Dermis microvascular lymphatic vessel endothelial cell (primary cell): ENCODE results near the gene RNF220. TPM values are rescaled to one million over a fixed set of nuclear protein-coding genes. Genes with fewer than 3 reads are reported as not detected.
A peak's percentile ranks its signal among the peaks of the same experiment; 100 is the strongest.

ENCODE experiments used
- DNase-seq, 2 donors: peaks; one replicate each; pipeline versions ENCODE4 v3.0.0 to v3.0.0-alpha.2; 2010; ENCODE audit warnings: low read depth in 2 of 2
- total RNA-seq: library from RNA; depleted of rRNA; stranded (reverse); fragments of >200 nt; gene quantifications from 2 replicates; pipeline ENCODE4 v1.2.1, GENCODE V29; 2014

RNF220 gene
- total RNA-seq, 1 donor from 2014 or later = 45.6 TPM

DNA sequence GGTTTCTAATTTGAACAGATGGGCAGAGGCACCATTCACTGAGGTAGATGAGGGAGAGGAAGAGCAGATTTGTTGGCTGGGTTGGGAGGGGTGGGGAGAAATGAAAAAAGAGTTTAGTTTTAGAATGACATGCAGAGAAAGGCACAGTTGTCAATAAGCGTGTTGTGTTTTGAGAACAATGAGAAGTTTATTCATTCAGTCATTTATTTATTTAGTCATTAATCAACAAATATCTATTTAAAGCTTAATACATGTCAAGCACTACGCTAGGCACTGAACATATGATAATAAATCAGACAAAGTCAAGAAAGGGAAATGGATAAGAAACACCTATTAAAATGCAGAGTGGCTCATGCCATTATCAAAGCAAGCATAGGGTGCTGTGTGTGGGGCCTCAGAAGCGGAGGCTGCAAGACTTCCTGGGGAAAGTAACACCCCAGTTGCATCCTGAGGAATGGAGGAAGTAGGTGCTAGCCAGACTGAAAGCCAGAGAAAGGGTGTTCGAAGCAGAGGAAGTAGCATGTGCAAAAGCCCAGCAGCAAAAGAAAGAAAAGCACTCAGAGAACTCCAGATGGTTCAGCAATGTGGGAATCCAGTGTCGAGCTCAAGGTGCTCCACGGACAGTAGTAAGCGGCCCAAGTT is 114.1 kb downstream of the RNF220 start:
- DNase-seq = no peak

DNA sequence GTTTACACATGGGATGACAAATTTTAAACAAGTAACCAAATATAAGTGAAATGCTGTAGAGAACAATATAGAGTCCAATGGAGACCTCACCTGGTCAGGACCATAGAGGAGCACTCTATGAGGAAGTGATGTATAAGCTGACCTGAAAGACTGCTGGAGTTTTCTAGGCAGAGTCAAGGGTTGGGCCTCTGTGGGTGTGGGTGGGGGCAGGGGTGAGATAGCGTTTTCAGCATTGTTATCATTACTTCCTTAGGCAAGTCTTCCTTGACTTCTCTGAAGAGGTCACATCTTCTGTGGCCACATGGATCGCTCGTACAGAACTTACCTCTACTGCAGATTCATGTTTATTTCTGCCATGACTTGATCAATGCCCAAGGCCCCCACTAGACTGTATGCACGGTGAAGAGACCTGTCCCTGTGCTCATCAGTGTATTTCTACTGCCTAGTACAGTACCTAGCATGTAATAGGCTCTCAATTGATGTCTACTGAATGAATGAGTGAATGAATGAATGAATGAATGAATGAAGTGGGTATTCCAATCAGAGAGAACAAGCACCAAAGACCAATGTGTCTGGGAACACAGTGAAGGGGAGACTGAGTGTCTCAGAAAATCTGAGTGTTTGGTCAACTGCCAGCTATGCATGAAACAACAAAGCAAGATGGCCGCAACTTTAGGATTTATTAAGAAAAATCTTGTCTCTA is 116.5 kb downstream of the RNF220 start:
- no peak for DNase-seq

DNA sequence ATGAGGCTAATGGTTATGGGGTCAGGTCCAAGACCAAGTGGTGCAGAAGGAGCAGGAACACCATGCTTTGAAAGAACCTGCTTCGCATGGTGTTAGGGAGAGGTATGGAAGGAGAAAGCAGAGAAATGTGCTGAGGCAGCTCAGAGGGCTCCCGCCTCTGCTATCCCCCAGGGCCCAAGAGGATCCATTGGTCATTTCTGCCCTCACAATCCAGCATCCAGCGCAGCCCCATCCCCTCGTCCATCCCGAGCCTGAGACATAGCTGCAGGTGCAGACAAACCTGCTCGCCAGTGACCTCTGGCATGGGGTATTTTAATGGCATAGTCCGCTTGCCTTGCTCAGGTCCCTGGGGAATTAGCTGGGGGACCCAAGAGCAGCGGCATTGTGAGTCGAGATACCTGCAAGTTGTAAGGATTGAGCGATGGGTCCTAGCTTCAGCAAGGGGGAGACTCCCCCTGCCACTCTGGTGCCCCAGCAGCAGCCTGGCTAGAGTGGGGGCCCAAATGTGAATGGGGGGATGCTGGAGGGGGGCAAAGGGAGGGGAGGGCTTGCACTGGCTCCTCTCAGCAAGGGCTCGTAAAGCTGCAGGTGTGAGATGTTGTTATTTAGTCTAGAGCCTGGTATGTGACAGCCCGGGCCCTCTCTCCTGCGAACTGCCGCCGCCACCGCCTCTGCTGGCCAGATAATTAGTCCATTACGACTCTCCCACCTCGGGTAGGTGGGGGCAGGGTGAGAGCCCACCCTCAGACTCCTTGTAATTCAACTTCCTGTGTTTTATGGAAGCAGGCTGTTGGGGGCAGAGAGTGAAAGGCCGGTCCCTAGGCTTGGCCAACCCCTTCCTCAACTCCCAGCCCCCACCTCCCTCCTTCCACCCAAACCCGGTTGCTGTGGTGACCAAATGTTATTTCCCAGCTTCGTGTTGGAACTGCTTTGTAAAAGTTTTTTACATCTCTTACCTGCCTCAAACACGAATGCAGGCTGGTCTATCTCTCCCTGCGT is 118.8 kb downstream of the RNF220 start:
- no peak for DNase-seq

DNA sequence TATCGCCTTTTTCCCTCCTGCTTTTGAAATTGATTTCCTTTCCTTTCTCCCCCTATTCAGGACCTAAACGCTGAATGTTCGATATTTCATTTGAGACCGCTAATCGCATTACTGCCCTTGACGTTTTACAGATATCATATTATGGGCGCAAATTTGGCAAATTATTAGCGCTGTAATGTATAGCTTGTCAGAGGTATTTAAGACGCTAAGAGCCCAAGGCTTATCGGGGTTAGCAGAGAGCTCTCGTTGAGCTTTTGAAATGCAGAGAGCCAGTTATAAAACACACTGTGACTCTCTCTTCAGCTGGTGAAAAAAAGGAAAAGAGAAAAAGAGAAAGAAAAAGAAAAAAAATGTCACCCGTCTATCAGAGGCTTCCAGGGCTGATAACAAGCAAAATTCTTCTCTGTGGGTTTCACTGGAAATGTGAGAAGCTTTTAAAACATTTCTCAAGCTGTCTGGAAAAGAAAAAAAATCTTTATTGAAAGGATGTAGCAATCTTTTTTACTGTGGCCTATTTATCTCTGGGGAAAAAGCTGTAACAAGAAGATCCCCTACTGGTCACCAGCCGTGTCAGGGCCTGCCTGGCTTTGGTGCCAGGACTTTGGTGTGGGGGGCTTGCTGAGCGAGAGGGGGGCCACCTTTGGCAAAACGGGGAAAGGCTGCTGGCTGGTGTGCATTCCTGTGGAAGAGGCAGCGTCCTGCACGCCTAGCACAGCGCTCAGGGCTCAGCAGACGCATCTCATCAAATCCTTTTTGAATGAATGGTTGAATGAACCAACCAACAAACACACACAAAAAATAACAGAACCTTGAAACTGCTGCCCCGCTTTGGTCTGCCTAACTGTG is 119.8 kb downstream of the RNF220 start:
- DNase-seq = no peak

DNA sequence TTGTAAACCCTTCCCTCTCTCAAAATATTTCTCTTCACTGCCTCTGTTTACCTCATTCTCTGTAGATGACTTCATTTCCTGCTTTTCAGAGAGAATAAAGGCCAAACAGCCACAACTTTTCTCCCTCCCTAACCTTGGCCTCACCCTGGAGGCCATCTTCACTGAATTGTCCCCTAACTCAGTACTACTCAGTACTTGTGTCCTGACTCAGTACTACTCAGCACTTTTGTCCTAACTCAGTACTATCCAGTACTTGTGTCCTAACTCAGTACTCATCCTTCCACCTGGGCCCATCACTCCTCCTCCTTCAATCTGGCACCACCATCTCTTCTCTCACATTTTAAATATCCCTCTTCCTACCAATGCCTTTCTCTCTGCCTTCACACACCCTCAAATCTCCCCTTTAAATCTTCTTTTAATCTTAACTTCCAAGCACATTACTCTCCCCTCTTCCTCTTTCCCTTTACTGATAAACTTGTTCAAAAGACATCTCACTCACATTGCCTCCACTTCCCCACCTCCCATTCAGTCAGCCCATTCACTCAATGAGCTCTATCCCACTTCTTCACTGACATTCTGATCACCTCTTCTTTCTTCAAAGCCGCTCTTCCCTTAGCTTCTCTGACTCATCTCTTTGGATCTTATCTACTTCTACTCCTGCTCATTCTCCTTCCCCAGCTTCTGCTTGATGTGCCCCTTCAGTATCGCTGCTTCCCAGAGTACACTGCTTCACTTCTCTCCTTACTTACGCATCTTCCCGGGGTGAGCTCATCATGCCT is 121.4 kb downstream of the RNF220 start:
- no peak for DNase-seq

DNA sequence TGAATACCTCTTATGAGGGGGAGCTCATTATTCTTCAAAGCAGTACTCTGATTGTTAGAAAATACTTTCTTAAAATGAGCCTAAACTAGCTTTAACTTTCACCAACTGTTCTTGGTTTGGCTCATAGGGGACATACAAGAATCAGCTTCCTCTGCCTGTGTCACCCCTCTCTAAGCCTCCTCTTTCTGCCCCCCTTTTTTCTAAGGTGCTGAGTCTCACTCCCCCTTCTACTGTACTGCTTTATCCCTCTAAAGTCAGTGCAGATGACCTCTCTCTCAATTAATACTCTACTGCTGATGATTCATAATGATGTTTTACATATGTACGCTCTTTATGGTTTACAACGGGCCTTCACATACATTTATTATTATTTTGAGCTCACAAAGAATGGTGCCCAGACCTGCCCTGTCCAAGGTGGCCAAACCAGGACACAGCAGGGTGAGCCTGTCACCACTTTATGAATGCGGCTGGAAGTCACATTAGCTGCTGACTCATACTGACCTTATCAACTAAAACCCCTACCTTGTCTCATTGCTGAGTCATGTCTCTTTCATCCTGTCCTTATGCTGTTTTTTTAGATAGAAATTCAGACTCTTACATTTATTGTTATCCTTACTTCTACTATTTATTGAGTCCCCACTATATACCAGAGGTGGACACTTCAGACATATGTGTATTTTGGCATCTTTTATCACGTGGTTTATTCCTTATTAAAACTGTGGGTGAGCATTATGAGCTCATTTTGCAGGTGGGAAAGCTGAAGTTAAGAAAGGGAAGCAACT is 126.9 kb downstream of the RNF220 start:
- DNase-seq = peak in 1 of 2 donors; percentile 54

DNA sequence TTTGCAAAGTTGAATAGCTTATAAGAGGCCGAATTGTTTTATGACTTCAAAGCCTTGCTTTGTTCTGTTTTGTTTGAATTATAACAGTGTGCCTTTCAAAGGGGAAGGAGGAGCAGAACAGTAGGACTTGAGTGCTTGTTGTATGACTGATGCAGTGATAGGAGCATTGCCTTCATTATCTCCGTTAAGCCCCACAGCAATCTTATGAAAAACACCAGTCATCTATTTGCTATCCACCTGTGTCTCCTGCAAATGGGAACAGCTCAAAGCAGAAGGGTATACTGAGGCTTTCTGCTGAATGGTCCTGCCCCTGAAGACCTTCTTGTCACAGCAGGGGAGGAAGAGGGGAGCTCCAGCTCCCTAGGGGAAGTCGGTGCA is 127.5 kb downstream of the RNF220 start:
- no peak for DNase-seq

DNA sequence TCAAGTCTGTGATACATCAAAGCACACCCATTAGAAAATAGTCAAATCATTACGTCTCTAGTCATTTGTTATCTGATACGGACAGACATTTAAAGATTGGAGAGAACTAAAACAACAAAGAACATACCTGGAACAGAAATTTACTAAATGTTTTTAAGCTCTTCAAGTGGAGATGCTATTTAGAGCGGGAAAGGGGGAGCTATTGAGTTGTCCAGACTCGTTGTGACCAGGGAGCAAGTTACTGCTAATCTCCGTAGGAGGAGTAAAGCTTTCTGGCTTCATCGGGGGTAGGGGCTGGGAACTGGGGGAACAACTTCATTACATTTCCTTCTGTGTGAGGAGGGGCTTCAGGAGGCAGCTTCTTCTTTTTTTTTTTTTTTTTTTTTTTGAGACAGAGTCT is 129.7 kb downstream of the RNF220 start:
- DNase-seq = no peak

DNA sequence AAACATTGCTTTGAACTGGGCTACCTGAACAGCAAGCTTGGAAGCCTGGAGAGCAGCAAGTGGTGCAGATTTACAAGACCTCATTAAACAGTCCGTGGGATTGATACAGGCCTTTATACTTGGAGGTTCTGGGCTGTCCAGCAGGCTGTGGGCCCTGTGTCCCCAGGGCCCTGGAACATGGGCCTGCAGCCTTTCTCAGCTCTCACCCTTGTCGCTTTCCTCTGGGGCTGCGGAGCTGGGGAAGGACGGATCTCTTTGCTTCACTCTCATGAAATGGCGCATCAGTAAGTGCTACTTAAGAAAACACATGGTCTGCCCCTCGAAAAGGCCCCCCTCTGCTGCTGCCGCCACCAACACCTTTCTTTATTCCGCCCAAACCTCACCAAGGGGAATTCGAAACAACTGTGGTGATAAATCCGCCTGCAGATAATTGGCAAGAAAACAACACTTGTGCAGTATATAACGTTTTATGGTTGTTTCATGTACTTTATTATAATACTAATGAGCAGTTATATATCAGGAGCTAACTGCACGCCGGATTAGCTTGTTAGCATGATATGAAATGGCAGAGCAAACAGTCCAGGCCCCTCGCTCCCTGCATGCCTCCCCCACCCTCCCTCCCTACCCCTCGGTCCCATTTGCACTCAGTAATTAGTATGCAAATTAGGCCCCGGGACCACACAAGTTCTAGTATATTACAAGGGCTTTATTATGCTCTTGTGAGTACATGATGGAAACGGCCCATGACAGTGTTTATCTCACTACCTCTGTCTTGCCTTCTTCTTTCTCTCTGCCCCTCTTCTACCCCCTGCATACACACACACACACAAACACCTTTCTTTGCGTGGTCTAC is 131.5 kb downstream of the RNF220 start:
- DNase-seq = no peak

DNA sequence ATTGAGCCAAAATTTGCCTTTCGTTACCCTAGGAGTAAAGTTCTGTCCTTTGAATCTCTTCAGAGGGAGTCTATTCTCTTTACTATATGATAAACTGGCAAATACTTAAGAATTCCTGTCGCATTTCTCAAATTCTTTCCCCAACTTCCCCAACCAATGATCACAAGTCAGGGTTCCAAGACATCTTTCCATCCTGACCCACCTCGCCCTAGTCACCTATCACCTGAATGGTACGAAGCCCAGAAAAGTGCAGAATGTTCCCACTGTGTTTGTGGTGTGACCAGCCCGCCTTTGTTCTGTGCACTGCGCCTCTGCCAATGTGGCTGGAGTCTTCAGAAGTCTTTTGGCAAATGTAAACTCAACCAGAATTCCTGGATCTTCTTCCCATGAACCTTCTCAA is 132.5 kb downstream of the RNF220 start:
- no peak for DNase-seq

DNA sequence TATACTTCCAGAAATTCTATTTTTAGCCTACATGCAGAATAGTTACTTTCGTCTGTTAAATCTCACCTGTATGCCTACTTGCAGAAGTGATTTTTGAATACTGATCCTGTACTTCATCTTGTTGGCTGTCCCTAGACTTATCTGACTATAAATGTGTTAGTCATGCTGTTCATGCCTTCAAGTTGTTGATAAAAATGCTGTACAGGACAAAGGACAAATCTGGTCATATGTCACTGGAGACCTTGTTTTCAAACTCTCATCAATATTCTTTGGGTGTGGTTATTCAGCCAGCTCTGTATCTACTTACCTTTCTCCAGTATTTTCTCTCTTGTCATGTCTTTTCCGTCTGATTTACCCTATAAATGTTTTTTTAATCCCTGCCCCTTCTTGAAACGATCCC is 132.9 kb downstream of the RNF220 start:
- no peak for DNase-seq

DNA sequence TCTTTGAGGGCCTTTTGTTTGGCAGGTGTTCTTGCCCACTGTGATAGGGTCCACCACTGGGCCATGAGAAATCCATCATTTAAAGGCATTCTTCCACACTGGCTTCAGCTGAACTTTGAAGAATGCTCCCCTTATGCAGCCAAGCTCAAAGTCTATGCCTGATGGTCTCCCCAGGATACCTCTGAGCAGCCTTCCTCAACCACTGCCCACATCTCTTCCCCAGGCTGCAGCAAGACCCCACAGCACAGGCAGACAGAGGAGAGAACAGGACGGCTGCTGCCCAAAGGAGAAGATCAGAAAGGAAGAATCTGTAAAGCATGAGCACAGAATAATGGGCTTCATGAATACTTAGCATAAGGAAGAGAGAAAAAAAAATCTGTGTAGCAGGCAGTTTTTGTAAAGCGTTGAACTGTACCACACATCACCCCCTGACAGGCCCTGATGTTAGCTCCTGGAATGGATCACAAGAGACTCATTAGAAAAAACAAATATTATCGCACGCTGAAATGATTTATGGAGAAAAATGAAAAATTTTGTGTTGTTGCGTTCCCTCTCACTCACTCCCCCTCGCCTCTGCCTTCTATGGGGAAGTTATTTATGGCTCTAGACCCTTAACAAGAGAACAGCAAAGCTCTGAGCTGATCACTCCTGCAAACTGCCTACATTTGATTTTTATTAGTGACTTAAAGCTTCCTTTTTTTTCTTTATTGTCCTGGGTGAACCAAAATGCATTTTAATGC is 135.1 kb downstream of the RNF220 start:
- no peak for DNase-seq

DNA sequence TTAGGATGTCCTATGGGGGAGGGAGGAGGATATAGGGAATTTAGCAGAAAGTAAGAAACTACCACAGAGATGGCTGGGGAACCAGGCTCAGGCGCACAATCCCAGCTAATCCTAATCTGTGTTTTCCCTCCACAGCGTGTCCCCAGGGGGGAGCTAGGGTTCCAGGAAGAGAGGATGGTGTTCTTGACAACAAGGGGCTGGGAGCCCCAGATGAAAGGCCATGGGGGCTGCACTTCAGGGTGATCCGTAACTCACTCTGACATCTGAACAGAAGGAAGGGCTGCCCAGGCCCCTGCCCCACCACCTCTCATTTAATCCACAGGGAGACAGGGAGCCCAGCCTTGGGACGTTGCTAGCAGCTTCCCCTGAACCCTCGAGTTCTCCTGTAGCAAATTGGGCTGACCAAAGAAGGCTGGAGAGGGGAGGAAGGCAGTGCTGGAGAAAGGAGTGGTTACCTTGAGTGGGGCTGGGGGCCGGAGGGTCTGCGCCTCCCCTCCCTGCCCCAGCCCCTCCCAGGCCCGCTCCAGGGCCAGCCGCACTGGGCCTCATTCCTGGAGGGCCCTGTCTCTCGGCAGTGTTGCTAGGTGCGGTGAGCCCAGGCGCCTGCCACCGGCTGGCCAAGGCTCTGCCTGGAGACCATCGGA is 137.5 kb downstream of the RNF220 start:
- no peak for DNase-seq

DNA sequence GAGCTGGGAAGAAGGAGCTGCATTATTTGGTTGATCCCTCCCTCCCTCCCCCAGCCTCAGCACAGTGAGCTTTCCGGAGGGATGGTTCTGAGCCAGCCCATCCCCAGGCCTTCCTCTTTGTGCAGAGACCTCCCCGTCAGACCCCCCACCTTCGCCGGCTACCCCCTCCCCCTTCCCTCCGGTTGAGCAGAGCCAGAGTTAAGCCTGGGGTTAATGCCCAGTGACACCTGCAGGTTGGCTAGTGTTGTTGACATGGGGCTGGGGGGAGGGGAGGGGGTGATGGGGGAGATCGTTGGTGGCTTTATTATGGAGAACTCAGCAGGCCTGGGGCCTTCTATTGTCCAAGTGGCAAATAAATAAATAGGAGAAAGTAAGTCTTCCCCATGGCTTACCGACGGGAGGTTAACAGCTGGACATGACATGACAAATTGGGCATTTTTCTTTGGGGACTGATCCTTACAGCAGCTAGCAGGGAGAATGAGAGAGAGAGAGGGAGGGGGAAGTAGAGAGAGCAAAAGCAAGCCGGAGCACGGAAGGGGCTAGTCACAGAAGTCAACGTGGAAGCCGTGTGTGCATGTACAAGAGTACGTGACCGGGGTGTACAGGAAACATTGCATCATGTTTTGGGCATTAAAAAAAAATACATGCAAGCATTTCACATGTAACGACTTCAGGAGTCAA is 138.1 kb downstream of the RNF220 start:
- no peak for DNase-seq

DNA sequence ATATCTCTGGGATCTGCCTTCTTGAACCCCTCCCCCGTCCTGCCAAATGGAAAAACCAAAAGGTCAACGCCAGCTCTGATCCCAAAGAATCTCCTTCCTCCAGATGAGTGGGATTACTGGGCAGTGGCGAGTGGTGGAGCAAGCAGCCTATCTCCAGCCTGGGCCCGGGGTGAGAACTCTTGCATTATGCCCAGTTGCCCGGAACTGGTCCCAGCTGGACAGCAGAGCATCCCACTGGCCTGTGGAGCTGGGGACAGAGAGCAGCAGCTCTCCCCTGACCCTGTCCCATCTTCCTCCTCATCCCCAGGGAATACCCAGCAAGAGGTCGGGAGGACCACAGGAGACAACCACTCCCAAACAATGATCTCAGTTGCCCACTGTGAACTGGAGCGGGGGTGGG is 138.7 kb downstream of the RNF220 start:
- no peak for DNase-seq

DNA sequence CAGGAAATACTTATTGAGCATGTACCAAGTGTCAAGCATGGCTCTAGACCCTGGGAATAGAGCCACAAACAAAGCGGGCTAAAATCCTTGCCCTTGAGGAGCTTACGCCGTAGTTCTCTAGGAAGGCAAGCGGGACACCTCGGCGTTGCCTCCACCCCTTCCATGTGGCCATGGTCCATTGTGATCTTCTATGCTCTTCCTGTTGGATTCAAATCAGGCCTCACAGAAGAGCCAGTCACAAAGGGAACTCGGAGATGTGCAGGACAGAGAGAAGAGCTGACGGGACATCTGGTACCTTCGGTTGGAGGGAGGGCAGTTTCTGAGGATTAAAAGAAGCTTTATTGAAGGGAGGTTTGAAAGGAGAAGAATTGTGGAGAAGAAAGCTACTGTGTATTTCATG is 139.9 kb downstream of the RNF220 start:
- DNase-seq = no peak

DNA sequence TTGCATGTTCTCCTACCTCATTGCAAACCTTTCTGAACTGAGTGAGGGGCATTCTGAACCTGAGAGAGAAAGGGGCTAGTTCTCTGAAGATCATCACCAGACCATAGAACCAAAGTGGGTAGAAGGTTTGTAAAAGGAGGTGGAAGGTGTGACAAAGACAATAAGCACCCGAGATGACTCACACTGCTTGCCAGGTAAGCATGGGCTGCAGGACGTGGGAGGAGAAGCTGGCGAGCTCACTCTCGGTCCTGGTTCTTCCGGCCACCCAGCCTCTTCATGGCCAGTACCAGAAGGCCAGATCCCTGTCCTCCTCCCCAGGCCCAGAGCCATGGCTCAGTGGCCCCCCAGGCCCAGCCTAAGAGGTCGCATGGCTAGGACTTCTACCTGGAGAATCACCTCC is 140.9 kb downstream of the RNF220 start:
- DNase-seq = no peak
